ENCODE measurements around the gene PSMG3. TPM values are rescaled to one million over a fixed set of nuclear protein-coding genes. Genes with fewer than 3 reads are reported as not detected.

PSMG3 gene
- total RNA-seq, 1 donor from 2014 or later: 34.1 TPM

- Histone ChIP-seq H3K27ac (no peak overlapping the region), H3K27me3 (no peaks in the 10 kb centered on the region), H3K36me3 (peaks cover 0 to 4% of the 10 kb centered on the region in 2 donors), H3K4me1 (peaks cover 8 to 14% of the 10 kb centered on the region in 2 donors), H3K4me3 (no peak overlapping the region), H3K9me3 (no peaks in the 10 kb centered on the region)
- intact Hi-C loops (cut with DNase I): loop anchor here (5.0 kb wide), 1 partner anchor 660 kb away; the partner anchor contains the start of gene MAD1L1
- TF ChIP-seq CTCF (IDR thresholded peaks at IDR 0.05): no peak
- DNase-seq (ENCODE audit: low spot score in 2 of 2): no peak
These were observed 2.4 kb upstream of the PSMG3 start for GRCh38 chr7:1572111-1572822.

- DNase-seq (ENCODE audit: low spot score in 2 of 2): no peak
- intact Hi-C loops (cut with DNase I): loop anchor here (1.0 kb wide), 1 partner anchor 65 kb away; the partner anchor contains the start of gene INTS1
- no peak for TF ChIP-seq CTCF (IDR thresholded peaks at IDR 0.05)
- Histone ChIP-seq H3K4me3 (peak overlapping the region; percentile 83 to 91), H3K27ac (peak overlapping the region; percentile 86 to 87), H3K36me3 (peaks cover 0 to 10% of the 10 kb centered on the region in 2 donors), H3K4me1 (peaks cover 8 to 14% of the 10 kb centered on the region in 2 donors), H3K9me3 (no peaks in the 10 kb centered on the region), H3K27me3 (no peaks in the 10 kb centered on the region)
These were observed 396 bp downstream of the PSMG3 start for GRCh38 chr7:1569440-1569832.

- H3K4me1 ChIP-seq: peaks cover 8 to 14% of the 10 kb centered on the region in 2 donors
These were observed 816 bp downstream of the PSMG3 start for GRCh38 chr7:1569016-1569415.

GRCh38 chr7:1567896-1568510, 1.8 kb downstream of the PSMG3 start:
- H3K4me1 ChIP-seq: peaks cover 8 to 14% of the 10 kb centered on the region in 2 donors
- H3K9me3 ChIP-seq: no peaks in the 10 kb centered on the region
- TF ChIP-seq CTCF (IDR thresholded peaks at IDR 0.05): no peak
- H3K27ac ChIP-seq: no peak overlapping the region
- no peaks in the 10 kb centered on the region for H3K27me3 ChIP-seq
- intact Hi-C loops (cut with DNase I): no loop called here
- peaks cover 0 to 10% of the 10 kb centered on the region in 2 donors for H3K36me3 ChIP-seq
- H3K4me3 ChIP-seq: no peak overlapping the region
- DNase-seq (ENCODE audit: low spot score in 2 of 2): no peak

More at GRCh38 chr7:1569016-1569415, 816 bp downstream of the PSMG3 start:
- no peak for TF ChIP-seq CTCF (IDR thresholded peaks at IDR 0.05)
- no peak for DNase-seq (ENCODE audit: low spot score in 2 of 2)
- Histone ChIP-seq H3K27ac (peak overlapping the region in 1 of 2 donors; percentile 87), H3K9me3 (no peaks in the 10 kb centered on the region), H3K27me3 (no peaks in the 10 kb centered on the region), H3K36me3 (peaks cover 0 to 10% of the 10 kb centered on the region in 2 donors), H3K4me3 (peak overlapping the region; percentile 83 to 91)
- intact Hi-C loops (cut with DNase I): loop anchor here (1.0 kb wide), 1 partner anchor 65 kb away; the partner anchor contains the start of gene INTS1

GRCh38 chr7:1567049-1567771, 2.6 kb downstream of the PSMG3 start:
- no peak overlapping the region for H3K27ac ChIP-seq
- no peak for TF ChIP-seq CTCF (IDR thresholded peaks at IDR 0.05)
- intact Hi-C loops (cut with DNase I): no loop called here
- H3K9me3 ChIP-seq: no peaks in the 10 kb centered on the region
- H3K4me3 ChIP-seq: no peak overlapping the region
- peaks cover 0 to 10% of the 10 kb centered on the region in 2 donors for H3K36me3 ChIP-seq
- no peaks in the 10 kb centered on the region for H3K27me3 ChIP-seq
- DNase-seq (ENCODE audit: low spot score in 2 of 2): no peak
- peaks cover 8 to 14% of the 10 kb centered on the region in 2 donors for H3K4me1 ChIP-seq
